Measurements from ENCODE around the gene ARPC5. TPM values are rescaled to one million over a fixed set of nuclear protein-coding genes. Genes with fewer than 3 reads are reported as not detected.

ARPC5 gene
- total RNA-seq, 1 donor from 2014 or later: 163 TPM

DNA sequence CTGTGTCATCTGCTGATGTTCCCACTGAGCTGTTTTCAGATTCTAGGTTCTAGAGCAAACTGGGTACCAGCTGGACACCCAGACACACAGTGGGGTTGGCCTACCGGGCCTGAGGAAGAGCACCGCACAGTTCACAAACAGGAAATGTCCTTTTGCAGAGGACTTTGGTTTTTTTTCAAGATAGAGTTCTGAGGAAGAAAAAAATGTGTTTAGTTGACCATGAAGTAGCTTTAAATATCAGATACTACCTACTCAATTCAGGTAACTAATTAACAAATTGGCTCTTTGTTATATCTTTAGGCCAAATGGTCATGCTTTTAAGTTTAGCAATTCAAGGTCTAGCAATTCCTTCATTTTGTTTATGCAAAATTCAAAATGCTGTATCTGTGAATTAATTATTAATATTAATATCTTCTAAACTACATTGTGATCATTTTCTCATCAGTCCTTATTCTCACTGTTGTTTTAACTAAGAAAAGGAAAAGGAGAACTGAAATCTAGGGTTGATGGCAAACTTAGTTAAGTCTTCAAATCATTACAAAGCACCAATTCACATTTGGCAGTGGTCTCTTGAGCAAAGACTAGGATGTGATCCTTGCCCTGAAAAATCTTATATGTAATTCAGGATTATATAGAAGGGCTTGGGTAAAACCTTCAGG is 28.1 kb downstream of the ARPC5 start:
- no peak for TF ChIP-seq CTCF (IDR thresholded peaks at IDR 0.05; ENCODE audit: insufficient read depth, low read length, poor library complexity, severe bottlenecking)
- DNase-seq (ENCODE audit: low read depth): no peak
- H3K36me3 ChIP-seq (ENCODE audit: control insufficient read depth, insufficient read depth, low read length): no peaks in the 10 kb centered on the region
- H3K27me3 ChIP-seq (ENCODE audit: control insufficient read depth, insufficient read depth, low read length): no peaks in the 10 kb centered on the region
- H3K4me3 ChIP-seq (ENCODE audit: low read depth, low read length): no peak overlapping the region

GRCh38 chr1:183605904-183606303 is 29.7 kb downstream of the ARPC5 start:
- no peak for TF ChIP-seq CTCF (IDR thresholded peaks at IDR 0.05; ENCODE audit: insufficient read depth, low read length, poor library complexity, severe bottlenecking)
- Histone ChIP-seq H3K27me3 (ENCODE audit: control insufficient read depth, insufficient read depth, low read length) (no peaks in the 10 kb centered on the region), H3K4me3 (ENCODE audit: low read depth, low read length) (no peak overlapping the region), H3K36me3 (ENCODE audit: control insufficient read depth, insufficient read depth, low read length) (no peaks in the 10 kb centered on the region)
- no peak for DNase-seq (ENCODE audit: low read depth)

- no peak for DNase-seq (ENCODE audit: low read depth)
- H3K36me3 ChIP-seq (ENCODE audit: control insufficient read depth, insufficient read depth, low read length): no peaks in the 10 kb centered on the region
- H3K4me3 ChIP-seq (ENCODE audit: low read depth, low read length): no peak overlapping the region
- no peak for TF ChIP-seq CTCF (IDR thresholded peaks at IDR 0.05; ENCODE audit: insufficient read depth, low read length, poor library complexity, severe bottlenecking)
- H3K27me3 ChIP-seq (ENCODE audit: control insufficient read depth, insufficient read depth, low read length): no peaks in the 10 kb centered on the region
Measured at GRCh38 chr1:183604815-183605214, 30.8 kb downstream of the ARPC5 start.

DNA sequence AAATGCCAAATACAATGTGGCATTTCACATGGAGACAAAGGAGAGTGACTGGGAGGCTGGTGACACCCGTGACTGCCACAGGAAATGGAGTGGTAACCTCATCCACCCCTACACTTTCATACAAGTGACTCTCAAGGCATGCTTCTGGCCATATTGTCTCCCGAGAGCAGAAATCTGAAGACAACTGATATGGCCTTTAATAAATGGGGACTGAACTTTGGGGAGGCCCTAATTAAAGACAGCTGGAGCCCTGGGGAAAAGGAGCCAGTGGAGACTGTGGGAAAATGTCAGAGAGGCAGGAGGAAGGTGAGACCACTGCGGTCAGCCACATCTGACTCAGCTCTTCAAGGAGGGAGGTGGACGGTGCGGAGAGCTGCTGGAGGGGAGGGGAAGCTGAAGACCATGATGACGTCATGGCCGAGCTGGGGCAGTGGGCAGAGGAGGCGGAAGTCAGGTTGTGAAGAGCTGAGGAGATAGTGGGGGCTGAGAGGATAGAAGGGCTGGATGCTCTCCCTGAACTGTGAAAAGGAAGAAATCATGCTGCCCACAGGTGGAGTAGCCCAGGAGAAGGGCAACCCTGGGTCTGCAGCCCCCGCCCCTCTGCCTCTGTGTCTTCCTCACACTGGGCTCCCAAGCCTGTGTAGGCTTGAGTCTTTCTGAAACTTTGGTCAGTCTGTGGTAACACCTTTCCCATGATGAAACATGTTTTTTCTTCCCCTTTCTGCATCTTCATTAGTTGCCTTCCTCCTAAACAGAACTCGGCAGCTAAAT is 31.4 kb downstream of the ARPC5 start:
- H3K27me3 ChIP-seq (ENCODE audit: control insufficient read depth, insufficient read depth, low read length): no peaks in the 10 kb centered on the region
- H3K4me3 ChIP-seq (ENCODE audit: low read depth, low read length): no peak overlapping the region
- H3K36me3 ChIP-seq (ENCODE audit: control insufficient read depth, insufficient read depth, low read length): no peaks in the 10 kb centered on the region
- TF ChIP-seq CTCF (IDR thresholded peaks at IDR 0.05; ENCODE audit: insufficient read depth, low read length, poor library complexity, severe bottlenecking): no peak
- peak; percentile 72 for DNase-seq (ENCODE audit: low read depth)

GRCh38 chr1:183602510-183602909 is 33.1 kb downstream of the ARPC5 start:
- Histone ChIP-seq H3K4me3 (ENCODE audit: low read depth, low read length) (no peak overlapping the region), H3K36me3 (ENCODE audit: control insufficient read depth, insufficient read depth, low read length) (no peaks in the 10 kb centered on the region), H3K27me3 (ENCODE audit: control insufficient read depth, insufficient read depth, low read length) (no peaks in the 10 kb centered on the region)
- no peak for TF ChIP-seq CTCF (IDR thresholded peaks at IDR 0.05; ENCODE audit: insufficient read depth, low read length, poor library complexity, severe bottlenecking)
- no peak for DNase-seq (ENCODE audit: low read depth)

Measured in kidney epithelial cell (primary cell).